Activated CD4-positive, alpha-beta T cell treated with anti-CD3 and anti-CD28 coated beads, Interleukin-2, amount 50 U/mL, for 48 hours (primary cell): Measurements from ENCODE around the gene RAD21L1.
"Not testable (repeated sequence)": the region's sequence is repeated elsewhere in the genome, so short reads cannot be mapped to it uniquely, and the experiment has no call there.

ENCODE experiments used
- DNase-seq, 2 experiments: peaks; one replicate each; pipeline ENCODE4 v3.0.0-alpha.2; 2020

The RAD21L1 gene

GRCh38 chr20:1199964-1200363, 25.9 kb upstream of the RAD21L1 start:
- DNase-seq: no peak

GRCh38 chr20:1202762-1203504, 22.9 kb upstream of the RAD21L1 start, which contains the start of gene C20orf202:
Gene C20orf202 (plus strand): TSS chr20:1203454. CDS start chr20:1203586, 132 bp downstream.
- DNase-seq: no peak

- DNase-seq: no peak
These were observed 22.2 kb upstream of the RAD21L1 start for GRCh38 chr20:1203630-1204029.

GRCh38 chr20:1204113-1204512, 21.7 kb upstream of the RAD21L1 start:
- no peak for DNase-seq

- no peak for DNase-seq
These were observed 21.3 kb upstream of the RAD21L1 start for GRCh38 chr20:1204576-1204975.

GRCh38 chr20:1205802-1206201, 20.0 kb upstream of the RAD21L1 start:
- DNase-seq: no peak

GRCh38 chr20:1206366-1207148, 19.3 kb upstream of the RAD21L1 start:
- no peak for DNase-seq

GRCh38 chr20:1207293-1207878, 18.5 kb upstream of the RAD21L1 start:
- no peak for DNase-seq

GRCh38 chr20:1209447-1210387, 16.1 kb upstream of the RAD21L1 start:
- DNase-seq: no peak

- DNase-seq: no peak
These were observed 15.3 kb upstream of the RAD21L1 start for GRCh38 chr20:1210501-1210900.

GRCh38 chr20:1212023-1212422, 13.8 kb upstream of the RAD21L1 start:
- DNase-seq: no peak

- peak; percentile 74 to 79 for DNase-seq
These were observed 13.0 kb upstream of the RAD21L1 start for GRCh38 chr20:1212607-1213396.

- no peak for DNase-seq
These were observed 11.0 kb upstream of the RAD21L1 start for GRCh38 chr20:1214838-1215261.

GRCh38 chr20:1215386-1216170, 10.3 kb upstream of the RAD21L1 start:
- DNase-seq: peak; percentile 74 to 79

- DNase-seq: not testable (repeated sequence)
These were observed 9.1 kb upstream of the RAD21L1 start for GRCh38 chr20:1216527-1217427.

GRCh38 chr20:1222750-1223149, 3.1 kb upstream of the RAD21L1 start:
- not testable (repeated sequence) for DNase-seq

GRCh38 chr20:1224205-1224890, 1.5 kb upstream of the RAD21L1 start:
- no peak for DNase-seq

- no peak for DNase-seq
These were observed 521 bp upstream of the RAD21L1 start for GRCh38 chr20:1225263-1225782.

- no peak for DNase-seq
These were observed 3.7 kb downstream of the RAD21L1 start for GRCh38 chr20:1229541-1229940.
